CD4-positive, alpha-beta T cell treated with Interferon gamma for 1 hour (primary cell): ENCODE results near the gene TERT.
"Not testable (repeated sequence)": the region's sequence is repeated elsewhere in the genome, so short reads cannot be mapped to it uniquely, and the experiment has no call there.

Source experiments
- DNase-seq: peaks from one replicate; pipeline ENCODE4 v3.0.0-alpha.2; 2020

Gene TERT

GRCh38 chr5:1293416-1294205 lies 1.3 kb downstream of the TERT start:
- no peak for DNase-seq

DNA sequence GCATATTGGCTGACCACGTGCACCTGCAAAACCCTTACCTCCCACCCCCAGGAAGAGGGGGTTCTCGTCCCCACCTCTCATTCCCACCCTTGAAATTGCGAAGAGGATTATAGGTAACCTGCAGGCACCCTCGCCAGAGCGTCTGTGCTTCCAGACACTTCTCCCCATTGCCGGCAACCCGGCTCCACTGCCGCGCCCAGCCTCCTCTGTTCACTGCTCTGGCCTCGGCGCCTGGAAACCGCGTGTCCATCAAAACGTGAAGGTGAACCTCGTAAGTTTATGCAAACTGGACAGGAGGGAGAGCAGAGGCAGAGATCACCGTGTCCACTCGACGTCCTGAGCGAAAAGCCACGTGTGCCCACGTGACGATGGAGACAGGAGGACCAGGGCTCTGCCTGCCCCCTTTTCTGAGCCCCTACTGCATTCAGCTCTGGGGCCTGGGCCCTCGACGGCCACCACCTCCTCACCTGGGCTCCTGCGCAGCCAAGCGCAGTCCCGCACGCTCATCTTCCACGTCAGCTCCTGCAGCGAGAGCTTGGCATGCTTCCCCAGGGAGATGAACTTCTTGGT lies 1.9 kb downstream of the TERT start:
- DNase-seq, result no peak

DNA sequence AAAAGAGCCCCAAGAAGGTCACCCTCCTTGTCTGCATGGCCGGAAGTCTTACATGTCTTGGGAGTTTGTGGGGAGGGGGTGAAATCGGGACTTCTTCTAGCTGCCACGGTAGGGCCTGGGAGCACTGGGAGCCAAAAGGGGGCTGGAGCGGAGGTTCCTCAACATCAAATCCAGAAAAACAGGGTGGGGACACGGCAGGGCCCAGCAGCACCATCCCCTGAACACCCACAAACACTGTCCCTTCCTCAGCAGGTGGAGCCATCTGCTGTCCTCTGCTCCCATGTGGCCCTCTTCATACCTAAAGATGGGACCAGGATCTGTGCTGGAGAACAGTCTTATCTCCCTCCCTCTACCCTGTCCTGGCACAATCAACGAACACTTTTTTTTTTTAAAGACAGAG lies 2.7 kb downstream of the TERT start:
- no peak for DNase-seq

DNA sequence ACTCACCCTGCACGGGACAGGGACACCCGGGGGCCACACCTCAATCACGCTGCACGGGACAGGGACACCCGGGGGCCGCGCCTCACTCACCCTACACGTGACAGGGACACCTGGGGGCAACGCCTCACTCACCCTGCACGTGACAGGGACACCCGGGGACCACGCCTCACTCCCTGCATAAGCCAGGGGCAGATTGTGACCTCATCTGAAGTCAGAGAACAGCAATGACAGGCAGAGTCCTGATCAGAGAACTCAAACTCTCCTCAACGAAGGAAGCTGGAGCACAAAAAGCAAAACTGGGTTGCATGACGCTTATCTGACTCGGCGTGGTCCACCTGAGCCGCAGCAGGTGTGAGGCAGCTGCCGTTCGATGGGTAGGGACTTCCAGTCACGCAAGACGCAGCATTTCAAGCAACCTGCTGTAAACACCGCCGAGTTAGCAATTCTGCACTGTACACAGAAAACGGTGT lies 3.2 kb downstream of the TERT start:
- no peak for DNase-seq

DNA sequence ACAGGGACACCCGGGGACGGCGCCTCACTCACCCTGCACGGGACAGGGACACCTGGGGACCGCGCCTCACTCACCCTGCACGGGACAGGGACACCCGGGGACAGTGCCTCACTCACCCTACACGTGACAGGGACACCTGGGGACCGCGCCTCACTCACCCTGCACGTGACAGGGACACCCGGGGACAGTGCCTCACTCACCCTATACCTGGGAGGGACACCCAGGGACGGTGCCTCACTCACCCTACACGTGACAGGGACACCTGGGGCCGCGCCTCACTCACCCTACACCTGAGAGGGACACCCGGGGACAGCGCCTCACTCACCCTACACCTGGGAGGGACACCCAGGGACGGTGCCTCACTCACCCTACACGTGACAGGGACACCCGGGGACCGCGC lies 3.9 kb downstream of the TERT start:
- DNase-seq, result not testable (repeated sequence)

DNA sequence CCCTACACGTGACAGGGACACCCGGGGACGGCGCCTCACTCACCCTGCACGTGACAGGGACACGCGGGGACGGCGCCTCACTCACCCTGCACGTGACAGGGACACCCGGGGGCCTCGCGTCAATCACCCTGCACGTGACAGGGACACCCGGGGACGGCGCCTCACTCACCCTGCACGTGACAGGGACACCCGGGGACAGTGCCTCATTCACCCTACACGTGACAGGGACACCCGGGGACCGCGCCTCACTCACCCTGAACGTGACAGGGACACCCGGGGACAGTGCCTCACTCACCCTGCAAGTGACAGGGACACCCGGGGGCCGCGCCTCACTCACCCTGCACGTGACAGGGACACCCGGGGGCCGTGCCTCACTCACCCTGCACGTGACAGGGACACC lies 5.3 kb downstream of the TERT start:
- DNase-seq, result not testable (repeated sequence)

DNA sequence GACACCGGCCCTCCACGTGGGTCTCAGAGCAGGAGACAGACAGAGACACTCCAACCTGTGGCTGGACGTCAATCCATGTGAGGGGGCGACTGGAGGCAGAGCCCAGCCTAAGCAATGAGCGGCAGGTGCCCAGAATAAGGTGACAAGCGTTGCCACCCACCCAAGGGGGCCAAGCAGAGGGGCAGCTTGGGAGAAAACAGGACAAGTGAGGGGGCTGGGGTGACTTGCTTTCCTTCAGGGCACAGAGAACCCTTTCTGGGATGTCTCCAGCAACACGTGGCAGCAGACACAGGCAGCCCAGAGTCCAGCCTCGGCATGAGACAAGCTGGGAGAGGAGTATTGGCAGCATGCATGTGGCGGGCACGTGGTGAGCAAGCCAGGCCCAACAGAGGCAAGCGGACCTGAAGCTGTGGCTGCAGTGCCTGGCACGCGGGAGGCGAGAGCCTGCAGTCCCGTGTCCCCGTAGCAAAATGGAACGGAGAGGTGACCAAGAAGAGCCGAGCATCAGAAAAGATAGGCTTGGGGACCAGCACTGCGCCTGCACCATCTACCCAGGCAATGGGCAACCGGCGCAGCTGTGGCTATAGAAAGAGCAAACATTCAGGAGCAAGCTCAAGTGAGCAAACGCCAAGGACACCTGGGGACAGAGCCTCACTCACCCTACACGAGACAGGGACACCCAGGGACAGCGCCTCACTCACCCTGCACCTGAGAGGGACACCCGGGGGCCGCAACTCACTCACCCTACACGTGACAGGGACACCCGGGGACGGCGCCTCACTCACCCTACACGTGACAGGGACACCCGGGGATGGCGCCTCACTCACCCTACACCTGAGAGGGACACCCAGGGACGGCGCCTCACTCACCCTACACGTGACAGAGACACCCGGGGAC lies 6.2 kb downstream of the TERT start:
- DNase-seq, result no peak

GRCh38 chr5:1285883-1286291 lies 9.0 kb downstream of the TERT start:
- DNase-seq, result no peak

DNA sequence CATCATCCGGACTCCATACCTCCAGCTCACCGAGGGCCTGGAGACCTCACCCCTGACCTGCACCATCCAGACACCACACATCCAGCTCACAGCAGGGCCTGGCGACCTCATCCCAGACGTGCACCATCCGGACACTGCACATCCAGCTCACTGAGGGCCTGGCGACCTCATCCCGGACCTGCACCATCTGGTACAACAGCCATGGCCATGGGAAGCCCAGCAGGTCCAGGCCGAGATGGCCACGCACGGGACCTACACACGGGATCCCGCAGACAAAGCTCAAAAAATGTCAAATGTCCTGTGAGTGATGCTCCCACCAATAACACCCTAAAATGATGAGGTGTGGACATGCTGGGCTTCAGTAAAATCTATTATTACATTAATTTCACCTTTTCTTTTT lies 9.7 kb downstream of the TERT start:
- DNase-seq, result no peak

DNA sequence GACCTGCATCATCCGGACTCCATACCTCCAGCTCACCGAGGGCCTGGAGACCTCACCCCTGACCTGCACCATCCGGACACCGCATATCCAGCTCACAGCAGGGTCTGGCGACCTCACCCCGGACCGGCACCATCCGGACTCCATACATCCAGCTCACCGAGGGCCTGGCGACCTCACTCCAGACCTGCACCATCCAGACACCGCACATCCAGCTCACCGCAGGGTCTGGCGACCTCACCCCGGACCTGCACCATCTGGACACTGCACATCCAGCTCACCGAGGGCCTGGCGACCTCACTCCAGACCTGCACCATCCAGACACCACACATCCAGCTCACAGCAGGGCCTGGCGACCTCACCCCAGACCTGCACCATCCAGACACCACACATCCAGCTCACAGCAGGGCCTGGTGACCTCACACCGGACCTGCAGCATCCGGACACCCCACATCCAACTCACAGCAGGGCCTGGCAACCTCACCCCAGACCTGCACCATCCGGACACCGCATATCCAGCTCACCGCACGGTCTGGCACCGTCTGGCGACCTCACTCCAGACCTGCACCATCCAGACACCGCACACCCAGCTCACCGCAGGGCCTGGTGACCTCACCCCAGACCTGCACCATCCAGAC lies 10.4 kb downstream of the TERT start:
- DNase-seq, result not testable (repeated sequence)

DNA sequence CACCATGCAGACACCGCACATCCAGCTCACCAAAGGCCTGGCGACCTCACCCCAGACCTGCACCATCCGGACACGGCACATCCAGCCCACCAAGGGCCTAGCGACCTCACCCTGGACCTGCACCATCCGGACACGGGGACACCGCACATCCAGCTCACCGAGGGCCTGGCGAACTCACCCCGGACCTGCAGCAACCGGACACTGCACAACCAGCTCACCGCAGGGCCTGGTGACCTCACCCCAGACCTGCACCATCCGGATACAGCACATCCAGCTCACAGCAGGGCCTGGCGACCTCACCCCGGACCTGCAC lies 11.2 kb downstream of the TERT start:
- DNase-seq, result not testable (repeated sequence)

DNA sequence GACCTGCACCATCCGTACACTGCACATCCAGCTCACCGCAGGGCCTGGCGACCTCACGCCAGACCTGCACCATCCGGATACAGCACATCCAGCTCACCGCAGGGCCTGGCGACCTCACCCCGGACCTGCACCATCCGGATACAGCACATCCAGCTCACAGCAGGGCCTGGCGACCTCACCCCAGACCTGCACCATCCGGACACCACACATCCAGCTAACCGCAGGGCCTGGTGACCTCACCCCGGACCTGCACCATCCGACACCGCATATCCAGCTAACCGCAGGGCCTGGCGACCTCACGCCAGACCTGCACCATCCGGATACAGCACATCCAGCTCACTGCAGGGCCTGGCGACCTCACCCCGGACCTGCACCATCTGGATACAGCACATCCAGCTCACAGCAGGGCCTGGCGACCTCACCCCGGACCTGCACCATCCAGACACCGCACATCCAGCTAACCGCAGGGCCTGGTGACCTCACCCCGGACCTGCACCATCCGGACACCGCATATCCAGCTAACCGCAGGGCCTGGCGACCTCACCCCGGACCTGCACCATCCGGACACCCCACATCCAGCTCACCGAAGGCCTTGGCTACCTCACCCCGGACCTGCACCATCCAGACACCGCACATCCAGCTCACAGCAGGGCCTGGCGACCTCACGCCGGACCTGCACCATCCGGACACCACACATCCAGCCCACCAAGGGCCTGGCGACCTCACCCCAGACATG lies 11.7 kb downstream of the TERT start:
- not testable (repeated sequence) for DNase-seq

DNA sequence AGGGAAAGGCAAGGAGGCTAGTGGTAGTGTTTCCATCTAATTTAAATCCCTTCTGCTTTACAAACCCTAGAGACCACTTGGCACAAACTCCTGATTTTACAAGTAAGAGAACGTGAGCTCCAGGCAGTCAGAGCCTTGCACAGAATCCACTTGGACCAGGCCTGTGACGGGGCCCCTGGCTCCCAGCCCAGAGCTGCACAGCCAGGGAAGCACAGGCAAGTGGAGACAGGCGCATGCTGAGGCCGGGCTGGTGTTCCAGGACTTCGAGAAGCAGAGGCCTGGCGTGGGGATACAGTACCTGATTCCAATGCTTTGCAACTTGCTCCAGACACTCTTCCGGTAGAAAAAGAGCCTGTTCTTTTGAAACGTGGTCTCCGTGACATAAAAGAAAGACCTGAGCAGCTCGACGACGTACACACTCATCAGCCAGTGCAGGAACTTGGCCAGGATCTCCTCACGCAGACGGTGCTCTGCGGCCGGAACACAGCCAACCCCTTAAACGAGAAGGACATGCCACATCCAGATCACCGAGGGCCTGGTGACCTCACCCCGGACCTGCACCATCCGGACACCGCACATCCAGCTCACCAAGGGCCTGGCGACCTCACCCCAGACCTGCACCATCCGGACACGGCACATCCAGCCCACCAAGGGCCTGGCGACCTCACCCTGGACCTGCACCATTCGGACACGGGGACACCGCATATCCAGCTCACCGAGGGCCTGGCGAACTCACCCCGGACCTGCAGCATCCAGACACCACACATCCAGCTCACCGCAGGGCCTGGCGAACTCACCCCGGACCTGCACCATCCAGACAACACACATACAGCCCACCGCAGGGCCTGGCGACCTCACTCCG lies 12.5 kb downstream of the TERT start:
- no peak for DNase-seq

DNA sequence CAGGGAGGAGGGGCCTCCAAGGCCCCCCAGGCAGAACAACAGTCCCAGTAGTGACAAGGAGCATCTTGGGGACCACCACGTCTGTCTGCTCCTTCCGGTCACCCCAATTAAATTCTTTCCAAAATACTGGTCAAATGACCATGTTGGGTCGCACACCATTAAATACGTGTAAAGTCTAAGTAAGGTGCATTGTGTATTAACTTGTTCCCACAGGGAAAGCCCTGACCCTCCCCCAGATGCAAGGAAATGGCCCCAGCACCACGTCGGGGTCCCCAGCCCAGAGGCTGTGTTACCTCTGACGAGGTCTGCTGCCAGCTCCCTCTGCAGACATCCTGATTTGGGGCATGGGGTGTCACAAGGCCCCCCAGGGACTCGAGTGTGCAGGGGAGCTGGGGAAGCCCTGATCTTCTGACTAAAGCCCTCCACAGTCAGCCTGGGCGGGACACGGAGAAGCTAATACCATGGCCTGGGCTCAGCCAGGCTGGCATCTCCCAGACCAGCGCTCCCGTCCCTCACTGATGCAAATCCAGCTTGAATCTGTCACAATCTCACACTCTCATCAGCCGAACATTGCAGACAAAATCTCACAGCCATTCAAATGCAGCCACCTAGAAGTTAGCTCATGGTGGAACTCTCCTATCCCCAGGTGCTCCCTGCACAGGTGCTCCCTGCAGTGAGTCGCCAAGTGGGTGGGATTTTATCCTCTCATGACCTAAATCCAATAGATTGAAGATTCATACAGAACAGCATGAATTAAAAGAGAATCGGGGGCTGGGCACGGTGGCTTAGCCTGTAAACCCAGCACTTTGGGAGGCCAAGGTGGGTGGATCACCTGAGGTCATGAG lies 13.6 kb downstream of the TERT start:
- DNase-seq, result no peak

GRCh38 chr5:1280177-1281037 lies 14.5 kb downstream of the TERT start:
- DNase-seq, result no peak

DNA sequence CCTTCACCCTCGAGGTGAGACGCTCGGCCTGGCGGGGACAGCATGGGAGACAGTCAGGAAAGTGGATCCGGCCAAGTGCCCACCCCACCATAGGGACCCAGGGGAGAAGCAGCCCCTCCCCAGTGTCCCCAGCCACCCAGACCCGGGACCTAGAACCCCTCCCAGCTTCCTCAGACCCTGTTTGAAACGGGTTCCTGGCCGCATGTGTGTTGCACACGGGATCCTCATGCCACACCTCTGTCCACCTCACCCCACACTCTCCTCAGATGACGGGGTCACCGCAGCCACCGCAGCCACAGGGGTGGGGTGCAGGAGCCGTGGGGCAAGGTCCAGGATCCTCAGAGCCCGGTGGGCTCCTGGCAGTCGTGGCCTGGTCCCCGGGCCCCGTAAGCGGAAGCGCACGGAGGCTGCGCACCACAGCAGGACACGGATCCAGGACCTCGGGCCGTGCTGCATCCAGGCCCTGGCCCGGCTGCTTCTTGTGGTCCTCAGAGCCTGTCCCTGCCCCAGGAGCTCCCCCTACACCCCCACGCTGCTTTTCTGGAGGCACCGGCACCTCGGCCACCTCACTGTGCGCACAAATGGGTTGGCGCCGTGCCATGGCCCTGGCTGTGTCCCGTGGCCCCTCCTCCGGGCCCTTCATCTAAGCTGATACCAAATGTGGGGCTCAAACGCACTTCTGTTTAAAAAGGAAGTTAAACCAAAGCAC lies 15.3 kb downstream of the TERT start:
- DNase-seq, result no peak

DNA sequence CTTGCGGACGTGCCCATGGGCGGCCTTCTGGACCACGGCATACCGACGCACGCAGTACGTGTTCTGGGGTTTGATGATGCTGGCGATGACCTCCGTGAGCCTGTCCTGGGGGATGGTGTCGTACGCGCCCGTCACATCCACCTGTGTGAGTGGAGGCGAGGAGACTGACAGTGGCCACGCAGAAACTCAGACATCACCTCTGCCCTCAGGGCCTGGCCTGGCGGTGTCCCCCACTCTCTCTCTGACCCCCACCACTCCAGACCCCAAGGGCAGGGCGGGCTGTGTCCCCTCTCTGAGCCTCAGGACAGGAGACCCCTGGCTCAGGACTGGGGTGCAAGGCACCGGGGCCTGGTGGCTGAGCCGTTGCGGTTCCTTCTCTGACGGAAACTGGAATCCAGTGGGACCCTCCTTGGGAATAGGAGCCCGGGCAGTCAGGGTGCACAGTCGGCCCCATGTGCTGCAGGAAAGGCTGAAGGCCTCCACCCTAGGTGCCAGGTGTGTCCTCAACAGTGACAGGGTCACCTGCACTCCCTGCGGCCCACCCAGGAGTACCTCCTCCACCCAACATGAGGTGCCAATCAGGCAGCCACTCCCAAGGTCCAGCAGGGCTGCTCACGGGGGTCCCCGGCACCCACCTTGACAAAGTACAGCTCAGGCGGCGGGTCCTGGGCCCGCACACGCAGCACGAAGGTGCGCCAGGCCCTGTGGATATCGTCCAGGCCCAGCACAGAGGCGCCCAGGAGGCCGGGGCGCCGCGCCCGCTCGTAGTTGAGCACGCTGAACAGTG lies 16.0 kb downstream of the TERT start:
- DNase-seq, result no peak

DNA sequence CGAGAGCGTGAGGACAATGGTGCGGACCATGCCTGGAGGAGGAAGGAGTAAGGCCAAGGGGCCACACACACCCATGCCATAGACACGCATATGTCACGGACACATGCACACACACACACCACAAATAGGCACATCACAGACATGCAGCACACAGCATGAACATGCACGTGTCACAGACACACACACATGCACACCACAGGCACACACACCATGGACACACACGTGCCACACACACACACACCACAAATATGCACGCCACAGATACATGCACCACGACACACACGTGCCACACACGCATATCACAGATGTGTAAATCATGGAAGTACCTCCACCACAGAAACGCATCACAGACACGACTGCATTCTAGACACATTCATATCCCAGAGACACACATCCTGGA lies 16.7 kb downstream of the TERT start:
- DNase-seq, result no peak
